Erythroblast (primary cell): Measurements from ENCODE around the gene EPC2.
A peak's percentile ranks its signal among the peaks of the same experiment; 100 is the strongest.
"Not testable (repeated sequence)": the region's sequence is repeated elsewhere in the genome, so short reads cannot be mapped to it uniquely, and the experiment has no call there.

Experiments
- DNase-seq, 2 experiments: peaks; one replicate each; lab custom pipeline; 2025; lab: John Stamatoyannopoulos, UW
- GATA1 ChIP-seq: IDR thresholded peaks from 2 replicates; pipeline ENCODE4 v1.6.1; 2011; ENCODE audit warnings: low read depth, mild to moderate bottlenecking, control low read depth, low read length, moderate library complexity
- POLR2A ChIP-seq: IDR thresholded peaks from 2 replicates; pipeline ENCODE4 v1.6.1; 2011; ENCODE audit warnings: mild to moderate bottlenecking, low read length

EPC2 gene

GRCh38 chr2:148619560-148620195, 24.9 kb upstream of the EPC2 start:
- TF ChIP-seq GATA1: no peak
- TF ChIP-seq POLR2A: no peak
- no peak for DNase-seq

- no peak for TF ChIP-seq GATA1
- no peak for TF ChIP-seq POLR2A
- DNase-seq: no peak
Observed at GRCh38 chr2:148622366-148622765, 22.2 kb upstream of the EPC2 start.

GRCh38 chr2:148623086-148623485, 21.5 kb upstream of the EPC2 start:
- no peak for TF ChIP-seq GATA1
- no peak for DNase-seq

GRCh38 chr2:148627224-148627623, 17.3 kb upstream of the EPC2 start:
- TF ChIP-seq GATA1 (no peak), POLR2A (no peak)
- DNase-seq: no peak

GRCh38 chr2:148634749-148635148, 9.8 kb upstream of the EPC2 start:
- TF ChIP-seq GATA1 (no peak), POLR2A (no peak)
- no peak for DNase-seq

GRCh38 chr2:148638543-148638942, 6.0 kb upstream of the EPC2 start:
- DNase-seq: no peak
- TF ChIP-seq POLR2A: no peak
- TF ChIP-seq GATA1: no peak

- TF ChIP-seq POLR2A (no peak), GATA1 (no peak)
- DNase-seq: no peak
Observed at GRCh38 chr2:148640767-148641166, 3.8 kb upstream of the EPC2 start.

GRCh38 chr2:148642112-148642744, 2.3 kb upstream of the EPC2 start:
- TF ChIP-seq POLR2A (no peak), GATA1 (no peak)
- DNase-seq: no peak

- no peak for TF ChIP-seq GATA1
- TF ChIP-seq POLR2A: no peak
- peak in 1 of 2 experiments; percentile 15 for DNase-seq
Observed at GRCh38 chr2:148642891-148643416, 1.6 kb upstream of the EPC2 start.

GRCh38 chr2:148643421-148643820, 1.1 kb upstream of the EPC2 start:
- no peak for DNase-seq
- no peak for TF ChIP-seq POLR2A
- TF ChIP-seq GATA1: no peak

GRCh38 chr2:148644883-148645538, 460 bp downstream of the EPC2 start:
- DNase-seq: peak; percentile 97 to 98
- TF ChIP-seq GATA1 (no peak), POLR2A (peak; percentile 23)

GRCh38 chr2:148645539-148646230, 1.1 kb downstream of the EPC2 start:
- peak; percentile 86 to 87 for DNase-seq
- TF ChIP-seq GATA1 (no peak), POLR2A (no peak)

- DNase-seq: no peak
- TF ChIP-seq POLR2A: no peak
- TF ChIP-seq GATA1: no peak
Observed at GRCh38 chr2:148646231-148646559, 1.6 kb downstream of the EPC2 start.

GRCh38 chr2:148647711-148648110, 3.2 kb downstream of the EPC2 start:
- DNase-seq: not testable (repeated sequence)

GRCh38 chr2:148649936-148650335, 5.4 kb downstream of the EPC2 start:
- DNase-seq: no peak
- no peak for TF ChIP-seq POLR2A
- no peak for TF ChIP-seq GATA1

- TF ChIP-seq POLR2A: no peak
- no peak for TF ChIP-seq GATA1
- no peak for DNase-seq
Observed at GRCh38 chr2:148650881-148651280, 6.3 kb downstream of the EPC2 start.
